WTC11 (cell line): ENCODE results near the gene ZNF518A. TPM values are rescaled to one million over a fixed set of nuclear protein-coding genes. Genes with fewer than 3 reads are reported as not detected.

ENCODE experiments used
- ATAC-seq: fragments of 200-7000 bp; cut with Tn5 transposase; 2 replicates; pipeline ENCODE4 v1.10.0; 2021; ENCODE audit warnings: mild to moderate bottlenecking, moderate library complexity
- CTCF ChIA-PET: fragments of 300-600 bp; sonication (Branson Sonifier 250); formaldehyde crosslinking; loops from one replicate; lab custom pipeline; 2021; ENCODE audit warnings: antibody characterized with exemption; lab: Charles Lee
- POLR2A ChIA-PET: fragments of 350-600 bp; sonication (Branson Sonifier 250); formaldehyde crosslinking; loops from one replicate; lab custom pipeline; 2021; ENCODE audit warnings: antibody characterized with exemption; lab: Charles Lee
- DNase-seq: peaks from one replicate; pipeline ENCODE4 v3.0.0; 2021; ENCODE audit warnings: low spot score
- H3K27ac Mint-ChIP-seq: 2 replicates; pipeline ENCODE4 v1.8.0; 2021; ENCODE audit warnings: mixed read lengths
- H3K27me3 Mint-ChIP-seq: 2 replicates; pipeline ENCODE4 v1.8.0; 2021; ENCODE audit warnings: low read depth, mild to moderate bottlenecking, moderate library complexity, mixed read lengths
- H3K36me3 Mint-ChIP-seq: 2 replicates; pipeline ENCODE4 v1.8.0; 2021; ENCODE audit warnings: mixed read lengths
- H3K4me1 Mint-ChIP-seq: 2 replicates; pipeline ENCODE4 v1.8.0; 2022; ENCODE audit warnings: mixed read lengths
- H3K4me3 Mint-ChIP-seq: 2 replicates; pipeline ENCODE4 v1.8.0; 2021; ENCODE audit warnings: mild to moderate bottlenecking, moderate library complexity, mixed read lengths
- H3K9me3 Mint-ChIP-seq: 2 replicates; pipeline ENCODE4 v1.8.0; 2021; ENCODE audit warnings: mixed read lengths
- ESRRA ChIP-seq: sonication (generic); formaldehyde crosslinking; IDR thresholded peaks from 2 replicates; pipeline ENCODE4 v1.8.1; 2022; ENCODE audit warnings: mild to moderate bottlenecking, missing genetic modification reagents, borderline replicate concordance
- GABPB1 ChIP-seq: sonication (generic); formaldehyde crosslinking; IDR thresholded peaks from 2 replicates; pipeline ENCODE4 v1.8.1; 2023; ENCODE audit warnings: mild to moderate bottlenecking, missing genetic modification reagents
- GRHL2 ChIP-seq: fragments of 250-450 bp; sonication (Bioruptor Pico); IDR thresholded peaks from 2 replicates; pipeline ENCODE4 v1.8.0; 2022; ENCODE audit warnings: mild to moderate bottlenecking, moderate library complexity; ENCODE audit not compliant: insufficient replicate concordance, severe bottlenecking
- JUN ChIP-seq: sonication (generic); formaldehyde crosslinking; IDR thresholded peaks from 2 replicates; pipeline ENCODE4 v1.8.0; 2023; ENCODE audit warnings: mild to moderate bottlenecking, missing genetic modification reagents
- KAT7 ChIP-seq: sonication (generic); formaldehyde crosslinking; IDR thresholded peaks from 2 replicates; pipeline ENCODE4 v1.8.1; 2023; ENCODE audit warnings: missing genetic modification reagents, mild to moderate bottlenecking, borderline replicate concordance
- OVOL2 ChIP-seq: fragments of 250-450 bp; sonication (Bioruptor Pico); IDR thresholded peaks from 2 replicates; pipeline ENCODE4 v1.9.0; 2021; ENCODE audit warnings: mild to moderate bottlenecking, borderline replicate concordance
- TEAD1 ChIP-seq: sonication (generic); formaldehyde crosslinking; IDR thresholded peaks from 2 replicates; pipeline ENCODE4 v1.8.0; 2022; ENCODE audit warnings: mild to moderate bottlenecking, missing genetic modification reagents
- TEAD4 ChIP-seq: sonication (generic); formaldehyde crosslinking; IDR thresholded peaks from 2 replicates; pipeline ENCODE4 v1.8.0; 2022; ENCODE audit warnings: mild to moderate bottlenecking, missing genetic modification reagents
- ZBTB21 ChIP-seq: sonication (generic); formaldehyde crosslinking; IDR thresholded peaks from 2 replicates; pipeline ENCODE4 v1.8.1; 2023; ENCODE audit warnings: mild to moderate bottlenecking, missing genetic modification reagents, borderline replicate concordance
- ZNF232 ChIP-seq: sonication (generic); formaldehyde crosslinking; IDR thresholded peaks from 2 replicates; pipeline ENCODE4 v1.8.0; 2022; ENCODE audit warnings: mild to moderate bottlenecking, missing genetic modification reagents
- ZNF416 ChIP-seq: fragments of 250-450 bp; sonication (Bioruptor Pico); IDR thresholded peaks from 2 replicates; pipeline ENCODE4 v1.9.0; 2021; ENCODE audit warnings: mild to moderate bottlenecking, inconsistent platforms
- ZNF671 ChIP-seq: fragments of 250-450 bp; sonication (Bioruptor Pico); IDR thresholded peaks from 2 replicates; pipeline ENCODE4 v1.8.0; 2021; ENCODE audit warnings: mild to moderate bottlenecking
- total RNA-seq: library from RNA; stranded (reverse); gene quantifications from 3 replicates; pipeline ENCODE4 v1.2.3, GENCODE V29; 2021
- TF ChIP-seq, protein P1 (sequence below): fragments of 250-450 bp; sonication (Bioruptor Pico); IDR thresholded peaks from 2 replicates; pipeline ENCODE4 v1.8.0; 2021; ENCODE audit warnings: mild to moderate bottlenecking
- TF ChIP-seq, protein P2 (sequence below): sonication (generic); formaldehyde crosslinking; IDR thresholded peaks from 2 replicates; pipeline ENCODE4 v1.8.1; 2023; ENCODE audit warnings: mild to moderate bottlenecking, moderate library complexity, missing genetic modification reagents
- TF ChIP-seq, protein P3 (sequence below): sonication (generic); formaldehyde crosslinking; conservative IDR thresholded peaks from 2 replicates; pipeline ENCODE4 v1.8.1; 2022; ENCODE audit warnings: mild to moderate bottlenecking, missing genetic modification reagents
- TF ChIP-seq, protein P4 (sequence below): sonication (generic); formaldehyde crosslinking; IDR thresholded peaks from 2 replicates; pipeline ENCODE4 v1.8.0; 2023; ENCODE audit warnings: missing genetic modification reagents, mild to moderate bottlenecking, borderline replicate concordance
- TF ChIP-seq, protein P5 (sequence below): sonication (generic); formaldehyde crosslinking; IDR thresholded peaks from 2 replicates; pipeline ENCODE4 v1.8.1; 2022; ENCODE audit warnings: missing genetic modification reagents, borderline replicate concordance
- TF ChIP-seq, protein P6 (sequence below): sonication (generic); formaldehyde crosslinking; IDR thresholded peaks from 2 replicates; pipeline ENCODE4 v1.8.0; 2022; ENCODE audit warnings: mild to moderate bottlenecking, missing genetic modification reagents
- TF ChIP-seq, protein P7 (sequence below): sonication (generic); formaldehyde crosslinking; IDR thresholded peaks from 2 replicates; pipeline ENCODE4 v1.8.1; 2022; ENCODE audit warnings: low read depth, mild to moderate bottlenecking, moderate library complexity, missing genetic modification reagents, borderline replicate concordance
- TF ChIP-seq, protein P8 (sequence below): sonication (generic); formaldehyde crosslinking; IDR thresholded peaks from 2 replicates; pipeline ENCODE4 v1.8.1; 2023; ENCODE audit warnings: mild to moderate bottlenecking, missing genetic modification reagents

ZNF518A gene
- total RNA-seq, 1 experiment from 2014 or later = 29.9 TPM

DNA sequence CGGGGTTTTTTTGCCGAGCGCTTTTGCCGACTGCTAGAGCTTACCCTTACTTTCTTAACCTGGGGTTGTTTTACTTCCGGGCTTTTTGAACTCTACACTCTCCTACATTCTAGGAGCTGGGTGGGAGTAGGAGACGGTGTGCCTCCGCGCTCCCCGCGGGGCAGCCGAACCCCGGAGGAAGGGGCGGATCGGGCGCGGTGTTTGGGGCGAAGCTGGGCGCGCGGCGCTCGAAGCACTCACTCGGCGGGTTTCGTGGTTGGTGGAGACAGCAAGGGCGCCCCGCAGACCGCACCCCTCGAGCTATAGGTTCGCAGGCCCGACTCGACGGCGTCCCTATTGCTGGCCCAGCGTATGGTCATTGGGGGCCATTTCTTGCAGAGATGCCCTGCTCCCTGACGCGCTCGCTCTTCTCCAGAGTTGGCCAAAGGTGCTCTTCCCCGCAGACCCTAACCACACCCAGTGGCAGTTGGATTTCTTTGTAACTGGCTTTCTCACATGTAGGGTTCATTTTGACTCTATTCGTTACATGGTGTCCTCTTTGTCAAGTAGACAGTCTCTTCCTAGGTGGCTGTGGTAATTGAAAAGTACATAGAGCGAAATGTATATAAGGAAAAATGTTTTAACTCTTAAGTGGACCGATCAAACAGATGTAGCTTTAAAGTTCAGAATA lies 364 bp downstream of the ZNF518A start:
- POLR2A ChIA-PET = interaction anchor here (1.1 to 1.7 kb wide), 5 partner anchors 12 to 91 kb away, joined by 3 to 9 read pairs (median 4); partner anchors contain the start of gene CCNJ
- H3K4me3 Mint-ChIP-seq = peak overlapping the region; percentile 87
- CTCF ChIA-PET = interaction anchor here (0.8 to 2.1 kb wide), 10 partner anchors 12 to 437 kb away, joined by 3 to 14 read pairs (median 3); partner anchors contain the start of gene TCTN3
- H3K36me3 Mint-ChIP-seq = peaks cover 28% of the 10 kb centered on the region
- peak; percentile 87 for ATAC-seq
- peak overlapping the region; percentile 97 for H3K27ac Mint-ChIP-seq
- peaks cover 20% of the 10 kb centered on the region for H3K4me1 Mint-ChIP-seq
- H3K27me3 Mint-ChIP-seq = peaks cover 3% of the 10 kb centered on the region; the same call in 1 of the 2 replicates
- peak; percentile 86 for DNase-seq
- peaks cover 3% of the 10 kb centered on the region; the same call in 1 of the 2 replicates for H3K9me3 Mint-ChIP-seq
- TF ChIP-seq, protein P1, sequence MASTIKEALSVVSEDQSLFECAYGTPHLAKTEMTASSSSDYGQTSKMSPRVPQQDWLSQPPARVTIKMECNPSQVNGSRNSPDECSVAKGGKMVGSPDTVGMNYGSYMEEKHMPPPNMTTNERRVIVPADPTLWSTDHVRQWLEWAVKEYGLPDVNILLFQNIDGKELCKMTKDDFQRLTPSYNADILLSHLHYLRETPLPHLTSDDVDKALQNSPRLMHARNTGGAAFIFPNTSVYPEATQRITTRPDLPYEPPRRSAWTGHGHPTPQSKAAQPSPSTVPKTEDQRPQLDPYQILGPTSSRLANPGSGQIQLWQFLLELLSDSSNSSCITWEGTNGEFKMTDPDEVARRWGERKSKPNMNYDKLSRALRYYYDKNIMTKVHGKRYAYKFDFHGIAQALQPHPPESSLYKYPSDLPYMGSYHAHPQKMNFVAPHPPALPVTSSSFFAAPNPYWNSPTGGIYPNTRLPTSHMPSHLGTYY (CRISPR knock-in tag) = no peak
- TF ChIP-seq JUN (CRISPR knock-in tag) (0 out of 2 replicates have a peak, but pooled peaks have one; percentile 24), ZNF232 (CRISPR knock-in tag) (0 out of 2 replicates have a peak, but pooled peaks have one; percentile 46), ZNF416 (CRISPR knock-in tag) (no peak), OVOL2 (CRISPR knock-in tag) (no peak), KAT7 (CRISPR knock-in tag) (no peak), ESRRA (CRISPR knock-in tag) (no peak), GRHL2 (CRISPR knock-in tag) (no peak), ZBTB21 (CRISPR knock-in tag) (no peak), ZNF671 (CRISPR knock-in tag) (no peak), TEAD4 (CRISPR knock-in tag) (no peak), GABPB1 (CRISPR knock-in tag) (peak; percentile 44; the same call in 1 of the 2 replicates), TEAD1 (CRISPR knock-in tag) (no peak; the same call in 1 of the 2 replicates)
- TF ChIP-seq, protein P2, sequence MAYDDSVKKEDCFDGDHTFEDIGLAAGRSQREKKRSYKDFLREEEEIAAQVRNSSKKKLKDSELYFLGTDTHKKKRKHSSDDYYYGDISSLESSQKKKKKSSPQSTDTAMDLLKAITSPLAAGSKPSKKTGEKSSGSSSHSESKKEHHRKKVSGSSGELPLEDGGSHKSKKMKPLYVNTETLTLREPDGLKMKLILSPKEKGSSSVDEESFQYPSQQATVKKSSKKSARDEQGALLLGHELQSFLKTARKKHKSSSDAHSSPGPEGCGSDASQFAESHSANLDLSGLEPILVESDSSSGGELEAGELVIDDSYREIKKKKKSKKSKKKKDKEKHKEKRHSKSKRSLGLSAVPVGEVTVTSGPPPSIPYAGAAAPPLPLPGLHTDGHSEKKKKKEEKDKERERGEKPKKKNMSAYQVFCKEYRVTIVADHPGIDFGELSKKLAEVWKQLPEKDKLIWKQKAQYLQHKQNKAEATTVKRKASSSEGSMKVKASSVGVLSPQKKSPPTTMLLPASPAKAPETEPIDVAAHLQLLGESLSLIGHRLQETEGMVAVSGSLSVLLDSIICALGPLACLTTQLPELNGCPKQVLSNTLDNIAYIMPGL = 0 out of 2 replicates have a peak, but pooled peaks have one; percentile 10
- TF ChIP-seq, protein P3, sequence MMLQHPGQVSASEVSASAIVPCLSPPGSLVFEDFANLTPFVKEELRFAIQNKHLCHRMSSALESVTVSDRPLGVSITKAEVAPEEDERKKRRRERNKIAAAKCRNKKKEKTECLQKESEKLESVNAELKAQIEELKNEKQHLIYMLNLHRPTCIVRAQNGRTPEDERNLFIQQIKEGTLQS = no peak
- TF ChIP-seq, protein P4, sequence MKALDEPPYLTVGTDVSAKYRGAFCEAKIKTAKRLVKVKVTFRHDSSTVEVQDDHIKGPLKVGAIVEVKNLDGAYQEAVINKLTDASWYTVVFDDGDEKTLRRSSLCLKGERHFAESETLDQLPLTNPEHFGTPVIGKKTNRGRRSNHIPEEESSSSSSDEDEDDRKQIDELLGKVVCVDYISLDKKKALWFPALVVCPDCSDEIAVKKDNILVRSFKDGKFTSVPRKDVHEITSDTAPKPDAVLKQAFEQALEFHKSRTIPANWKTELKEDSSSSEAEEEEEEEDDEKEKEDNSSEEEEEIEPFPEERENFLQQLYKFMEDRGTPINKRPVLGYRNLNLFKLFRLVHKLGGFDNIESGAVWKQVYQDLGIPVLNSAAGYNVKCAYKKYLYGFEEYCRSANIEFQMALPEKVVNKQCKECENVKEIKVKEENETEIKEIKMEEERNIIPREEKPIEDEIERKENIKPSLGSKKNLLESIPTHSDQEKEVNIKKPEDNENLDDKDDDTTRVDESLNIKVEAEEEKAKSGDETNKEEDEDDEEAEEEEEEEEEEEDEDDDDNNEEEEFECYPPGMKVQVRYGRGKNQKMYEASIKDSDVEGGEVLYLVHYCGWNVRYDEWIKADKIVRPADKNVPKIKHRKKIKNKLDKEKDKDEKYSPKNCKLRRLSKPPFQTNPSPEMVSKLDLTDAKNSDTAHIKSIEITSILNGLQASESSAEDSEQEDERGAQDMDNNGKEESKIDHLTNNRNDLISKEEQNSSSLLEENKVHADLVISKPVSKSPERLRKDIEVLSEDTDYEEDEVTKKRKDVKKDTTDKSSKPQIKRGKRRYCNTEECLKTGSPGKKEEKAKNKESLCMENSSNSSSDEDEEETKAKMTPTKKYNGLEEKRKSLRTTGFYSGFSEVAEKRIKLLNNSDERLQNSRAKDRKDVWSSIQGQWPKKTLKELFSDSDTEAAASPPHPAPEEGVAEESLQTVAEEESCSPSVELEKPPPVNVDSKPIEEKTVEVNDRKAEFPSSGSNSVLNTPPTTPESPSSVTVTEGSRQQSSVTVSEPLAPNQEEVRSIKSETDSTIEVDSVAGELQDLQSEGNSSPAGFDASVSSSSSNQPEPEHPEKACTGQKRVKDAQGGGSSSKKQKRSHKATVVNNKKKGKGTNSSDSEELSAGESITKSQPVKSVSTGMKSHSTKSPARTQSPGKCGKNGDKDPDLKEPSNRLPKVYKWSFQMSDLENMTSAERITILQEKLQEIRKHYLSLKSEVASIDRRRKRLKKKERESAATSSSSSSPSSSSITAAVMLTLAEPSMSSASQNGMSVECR (CRISPR knock-in tag) = peak; percentile 72; the same call in 1 of the 2 replicates
- TF ChIP-seq, protein P5, sequence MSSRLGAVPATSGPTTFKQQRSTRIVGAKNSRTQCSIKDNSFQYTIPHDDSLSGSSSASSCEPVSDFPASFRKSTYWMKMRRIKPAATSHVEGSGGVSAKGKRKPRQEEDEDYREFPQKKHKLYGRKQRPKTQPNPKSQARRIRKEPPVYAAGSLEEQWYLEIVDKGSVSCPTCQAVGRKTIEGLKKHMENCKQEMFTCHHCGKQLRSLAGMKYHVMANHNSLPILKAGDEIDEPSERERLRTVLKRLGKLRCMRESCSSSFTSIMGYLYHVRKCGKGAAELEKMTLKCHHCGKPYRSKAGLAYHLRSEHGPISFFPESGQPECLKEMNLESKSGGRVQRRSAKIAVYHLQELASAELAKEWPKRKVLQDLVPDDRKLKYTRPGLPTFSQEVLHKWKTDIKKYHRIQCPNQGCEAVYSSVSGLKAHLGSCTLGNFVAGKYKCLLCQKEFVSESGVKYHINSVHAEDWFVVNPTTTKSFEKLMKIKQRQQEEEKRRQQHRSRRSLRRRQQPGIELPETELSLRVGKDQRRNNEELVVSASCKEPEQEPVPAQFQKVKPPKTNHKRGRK (CRISPR knock-in tag) = no peak
- TF ChIP-seq, protein P6, sequence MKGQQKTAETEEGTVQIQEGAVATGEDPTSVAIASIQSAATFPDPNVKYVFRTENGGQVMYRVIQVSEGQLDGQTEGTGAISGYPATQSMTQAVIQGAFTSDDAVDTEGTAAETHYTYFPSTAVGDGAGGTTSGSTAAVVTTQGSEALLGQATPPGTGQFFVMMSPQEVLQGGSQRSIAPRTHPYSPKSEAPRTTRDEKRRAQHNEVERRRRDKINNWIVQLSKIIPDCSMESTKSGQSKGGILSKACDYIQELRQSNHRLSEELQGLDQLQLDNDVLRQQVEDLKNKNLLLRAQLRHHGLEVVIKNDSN (CRISPR knock-in tag) = no peak
- TF ChIP-seq, protein P7, sequence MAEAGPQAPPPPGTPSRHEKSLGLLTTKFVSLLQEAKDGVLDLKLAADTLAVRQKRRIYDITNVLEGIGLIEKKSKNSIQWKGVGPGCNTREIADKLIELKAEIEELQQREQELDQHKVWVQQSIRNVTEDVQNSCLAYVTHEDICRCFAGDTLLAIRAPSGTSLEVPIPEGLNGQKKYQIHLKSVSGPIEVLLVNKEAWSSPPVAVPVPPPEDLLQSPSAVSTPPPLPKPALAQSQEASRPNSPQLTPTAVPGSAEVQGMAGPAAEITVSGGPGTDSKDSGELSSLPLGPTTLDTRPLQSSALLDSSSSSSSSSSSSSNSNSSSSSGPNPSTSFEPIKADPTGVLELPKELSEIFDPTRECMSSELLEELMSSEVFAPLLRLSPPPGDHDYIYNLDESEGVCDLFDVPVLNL (CRISPR knock-in tag) = no peak
- TF ChIP-seq, protein P8, sequence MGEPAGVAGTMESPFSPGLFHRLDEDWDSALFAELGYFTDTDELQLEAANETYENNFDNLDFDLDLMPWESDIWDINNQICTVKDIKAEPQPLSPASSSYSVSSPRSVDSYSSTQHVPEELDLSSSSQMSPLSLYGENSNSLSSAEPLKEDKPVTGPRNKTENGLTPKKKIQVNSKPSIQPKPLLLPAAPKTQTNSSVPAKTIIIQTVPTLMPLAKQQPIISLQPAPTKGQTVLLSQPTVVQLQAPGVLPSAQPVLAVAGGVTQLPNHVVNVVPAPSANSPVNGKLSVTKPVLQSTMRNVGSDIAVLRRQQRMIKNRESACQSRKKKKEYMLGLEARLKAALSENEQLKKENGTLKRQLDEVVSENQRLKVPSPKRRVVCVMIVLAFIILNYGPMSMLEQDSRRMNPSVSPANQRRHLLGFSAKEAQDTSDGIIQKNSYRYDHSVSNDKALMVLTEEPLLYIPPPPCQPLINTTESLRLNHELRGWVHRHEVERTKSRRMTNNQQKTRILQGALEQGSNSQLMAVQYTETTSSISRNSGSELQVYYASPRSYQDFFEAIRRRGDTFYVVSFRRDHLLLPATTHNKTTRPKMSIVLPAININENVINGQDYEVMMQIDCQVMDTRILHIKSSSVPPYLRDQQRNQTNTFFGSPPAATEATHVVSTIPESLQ (CRISPR knock-in tag) = no peak
